Ovary (tissue), 10 donors: ENCODE data around the gene RCL1. TPM values are rescaled to one million over a fixed set of nuclear protein-coding genes. Genes with fewer than 3 reads are reported as not detected.

Source experiments
- DNase-seq, 5 donors: peaks; one replicate each; pipeline ENCODE4 v3.0.0-alpha.2; 2019 to 2020
- H3K27ac ChIP-seq, 2 donors: fragments of 200-600 bp; one replicate each; pipeline versions ENCODE4 v1.5.1 to v1.8.0; 2019 to 2022
- H3K27me3 ChIP-seq: fragments of 200-600 bp; one replicate; pipeline ENCODE4 v1.8.0; 2022
- H3K36me3 ChIP-seq: fragments of 200-600 bp; sonication (generic); one replicate; pipeline ENCODE4 v1.5.1; 2019
- H3K4me1 ChIP-seq: one replicate; pipeline ENCODE4 v1.8.1; 2013; ENCODE audit warnings: mild to moderate bottlenecking, moderate library complexity; ENCODE audit not compliant: insufficient read depth
- H3K4me3 ChIP-seq: fragments of 200-600 bp; sonication (generic); one replicate; pipeline ENCODE4 v1.5.1; 2017
- H3K9me3 ChIP-seq, 2 donors: fragments of 200-600 bp in 1 of 2; sonication (generic) in 1 of 2; one replicate each; pipeline versions ENCODE4 v1.5.1 to v1.8.1; 2013 to 2019; ENCODE audit warnings: mild to moderate bottlenecking in 1 of 2, moderate library complexity in 1 of 2
- CTCF ChIP-seq, 3 donors: fragments of 450-650 bp in 2 of 3; fragments of 200-600 bp in 1 of 3; IDR thresholded peaks; one replicate each; pipeline versions ENCODE4 v1.5.1 to v1.8.0; 2016 to 2022; ENCODE audit warnings: antibody characterized with exemption in 3 of 3, mild to moderate bottlenecking in 1 of 3
- EP300 ChIP-seq: sonication (generic); formaldehyde crosslinking; IDR thresholded peaks from one replicate; pipeline ENCODE4 v1.6.1; 2017; ENCODE audit warnings: antibody characterized with exemption
- POLR2A ChIP-seq: fragments of 450-650 bp; IDR thresholded peaks from one replicate; pipeline ENCODE4 v1.6.1; 2017; ENCODE audit warnings: antibody characterized with exemption, mild to moderate bottlenecking, moderate library complexity
- WGBS, 3 donors: extraction: QIAGEN DNeasy Blood & Tissue Kit in 1 of 3; methylation state at CpG; one replicate each; pipeline versions ENCODE4 v1.1.5 to v1.1.7; 2013 to 2017; 5-methylcytosine and 5-hydroxymethylcytosine counted together
- intact Hi-C, 4 donors: fragments of 100-400 bp; cut with DNase I; formaldehyde crosslinking; loops; one replicate each; pipeline versions ENCODE4 v1.11.0 to v1.15.1; 2022 to 2023
- long read RNA-seq, 3 donors: library from polyadenylated mRNA in 2 of 3; unstranded in 2 of 3; transcript quantifications; one replicate each; pipeline ENCODE4 v2.0.0 and lab custom pipeline, GENCODE V29; 2021 to 2026
- polyA plus RNA-seq, 2 donors: library from polyadenylated mRNA; stranded (reverse); fragments of 200-250 nt in 1 of 2; fragments of 350-450 nt in 1 of 2; fragmentation: Illumina TruSeq in 1 of 2; extraction: RNeasy Lipid Tissue Mini Kit (QIAGEN cat#74804) in 1 of 2; gene quantifications; one replicate each; pipeline ENCODE4 v1.2.3, GENCODE V29; 2013 to 2014
- total RNA-seq, 7 donors: library from RNA; depleted of rRNA in 2 of 7; stranded (reverse); fragments of >200 nt in 2 of 7; fragmentation: NEBNext Ultra II Directional in 3 of 7; extraction: Animal tissue kit (Norgen Biotek cat#: 25700) in 3 of 7; gene quantifications; one replicate each; pipeline versions ENCODE4 v1.1.0 to v1.2.4, GENCODE V29; 2016 to 2023
- donor health status: DM: no; HTN: no; CAD: no; lungs with moderate emphysema.
- donor health status: DM: no; HTN: no; CAD: no.
- donor health status: Bipolar disorder and iron deficiency.
- donor health status: DM: yes; HTN: yes; CAD: no.
- donor health status: DM: no; HTN: no; CAD: no.
- donor health status: DM: yes; HTN: yes; CAD: no.

The RCL1 gene
- total RNA-seq = 10 to 100 TPM; 28.0 to 68.6 (median 32.7) TPM
- 10 to 100 TPM; 19.9 to 20.4 TPM for polyA plus RNA-seq
- long read RNA-seq, donor 1, transcript RCL1-203 (3 exons, 804 nt) = minor isoform, 11 of 79 reads
- long read RNA-seq, donor 1, transcript RCL1-204 (9 exons, 2,134 nt) = major isoform, 54 of 79 reads
- long read RNA-seq, donor 1, partial matches to known transcripts = 3 of 79 reads
- long read RNA-seq, donor 1, other reads (novel, unspliced or antisense) = 7 of 79 reads
- long read RNA-seq, donor 2, transcript RCL1-204 (9 exons, 2,134 nt) = major isoform, 6 of 7 reads
- long read RNA-seq, donor 2, partial matches to known transcripts = 0 of 7 reads
- long read RNA-seq, donor 2, other reads (novel, unspliced or antisense) = 0 of 7 reads
- long read RNA-seq, donor 3, transcript RCL1-204 (9 exons, 2,134 nt) = major isoform, 22 of 22 reads
- long read RNA-seq, donor 3, partial matches to known transcripts = 0 of 22 reads
- long read RNA-seq, donor 3, other reads (novel, unspliced or antisense) = 0 of 22 reads

- intact Hi-C loops = loop anchor here (5.0 to 10.0 kb wide), 3 partner anchors 39 to 192 kb away; partner anchors contain the start of gene JAK2 (in 4 of the 4)
- no peaks in the 10 kb centered on the region for H3K27me3 ChIP-seq
- H3K36me3 ChIP-seq = no peaks in the 10 kb centered on the region
- peaks cover 8% of the 10 kb centered on the region for H3K4me1 ChIP-seq
- TF ChIP-seq POLR2A (peak; percentile 62), EP300 (no peak)
- DNase-seq = peak; percentile 95 to 98 (median 96)
- H3K27ac ChIP-seq = peak within 1 kb of the TSS; percentile 42 to 71
- WGBS, 3 donors = 0 to 1% (median 1%) methylated on average over 61 to 106 of the region's 106 CpGs
- H3K4me3 ChIP-seq = peak within 1 kb of the TSS; percentile 87
- H3K9me3 ChIP-seq = no peaks in the 10 kb centered on the region
These were observed at the start of gene RCL1 for GRCh38 chr9:4792572-4793458. Gene RCL1 (plus strand): TSS chr9:4792944. CDS start chr9:4793092, 148 bp downstream.

GRCh38 chr9:4743131-4743875 lies 49.4 kb upstream of the RCL1 start:
- Histone ChIP-seq H3K9me3 (no peaks in the 10 kb centered on the region), H3K36me3 (no peaks in the 10 kb centered on the region), H3K4me3 (no peak overlapping the region), H3K4me1 (peaks cover 5% of the 10 kb centered on the region), H3K27me3 (no peaks in the 10 kb centered on the region), H3K27ac (no peak overlapping the region)
- 75 to 79% (median 76%) methylated on average over 5 of the region's 5 CpGs for WGBS, 3 donors
- no peak for DNase-seq
- no peak for TF ChIP-seq CTCF (IDR thresholded peaks at IDR 0.05)
- intact Hi-C loops = loop anchor here (5.0 to 10.0 kb wide), 4 partner anchors 51 to 851 kb away; partner anchors contain the start of genes CDC37L1 (in 2 of the 4), PLPP6 (in 2 of the 4) and SPATA6L (in 2 of the 4)

GRCh38 chr9:4746278-4747030 lies 46.3 kb upstream of the RCL1 start:
- intact Hi-C loops = loop anchor here in 2 of 4 donors (10.0 kb wide), 2 partner anchors 82 to 848 kb away; partner anchors contain the start of genes PLPP6 (in 2 of the 2) and SPATA6L (in 2 of the 2)
- no peaks in the 10 kb centered on the region for H3K4me1 ChIP-seq
- TF ChIP-seq EP300 = no peak
- TF ChIP-seq POLR2A = no peak
- 75 to 85% (median 81%) methylated on average over 2 of the region's 2 CpGs for WGBS, 3 donors
- H3K4me3 ChIP-seq = no peak overlapping the region
- H3K27me3 ChIP-seq = no peaks in the 10 kb centered on the region
- no peak overlapping the region for H3K27ac ChIP-seq
- DNase-seq = no peak
- H3K9me3 ChIP-seq = no peaks in the 10 kb centered on the region
- no peaks in the 10 kb centered on the region for H3K36me3 ChIP-seq

GRCh38 chr9:4748612-4749011 lies 44.1 kb upstream of the RCL1 start:
- intact Hi-C loops = loop anchor here in 2 of 4 donors (10.0 kb wide), 2 partner anchors 84 to 846 kb away; partner anchors contain the start of genes PLPP6 (in 2 of the 2) and SPATA6L (in 2 of the 2)
- Histone ChIP-seq H3K27ac (no peak overlapping the region), H3K27me3 (no peaks in the 10 kb centered on the region), H3K4me3 (no peak overlapping the region), H3K4me1 (no peaks in the 10 kb centered on the region), H3K9me3 (no peaks in the 10 kb centered on the region), H3K36me3 (no peaks in the 10 kb centered on the region)
- WGBS, 3 donors = 93 to 95% (median 93%) methylated on average over 5 of the region's 5 CpGs
- TF ChIP-seq CTCF (IDR thresholded peaks at IDR 0.05) = no peak
- no peak for TF ChIP-seq EP300
- no peak for TF ChIP-seq POLR2A
- no peak for DNase-seq
